ENCODE results near the gene OSBPL1A. TPM values are rescaled to one million over a fixed set of nuclear protein-coding genes. Genes with fewer than 3 reads are reported as not detected.

The OSBPL1A gene
- total RNA-seq, 1 donor from 2014 or later, result 50.6 TPM

DNA sequence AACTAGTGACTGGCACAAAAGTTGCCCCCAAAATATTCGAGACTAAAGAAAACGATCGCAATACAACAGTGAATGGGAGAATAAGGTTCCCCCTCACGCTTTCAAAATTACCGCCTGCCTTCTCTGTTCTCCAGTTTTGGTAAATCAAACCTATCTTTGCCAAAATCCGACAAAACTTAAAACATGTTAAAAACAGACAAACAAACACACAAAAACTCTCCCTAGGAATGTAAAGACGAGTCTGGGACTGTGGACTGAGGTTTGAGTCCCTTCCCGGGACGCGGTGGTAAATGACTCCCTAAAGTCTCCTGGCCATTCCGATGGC lies 28.4 kb upstream of the OSBPL1A start:
- Histone ChIP-seq H3K4me3 (peak overlapping the region; percentile 94), H3K27ac (peak overlapping the region; percentile 91), H3K27me3 (ENCODE audit: low read depth) (peaks cover 5% of the 10 kb centered on the region), H3K9me3 (no peaks in the 10 kb centered on the region), H3K4me1 (peaks cover 17% of the 10 kb centered on the region), H3K36me3 (peaks cover 3% of the 10 kb centered on the region)
- ATAC-seq (no peak), DNase-seq (no peak)
- intact Hi-C loops (cut with DNase I), result no loop called here
- TF ChIP-seq, protein P1, sequence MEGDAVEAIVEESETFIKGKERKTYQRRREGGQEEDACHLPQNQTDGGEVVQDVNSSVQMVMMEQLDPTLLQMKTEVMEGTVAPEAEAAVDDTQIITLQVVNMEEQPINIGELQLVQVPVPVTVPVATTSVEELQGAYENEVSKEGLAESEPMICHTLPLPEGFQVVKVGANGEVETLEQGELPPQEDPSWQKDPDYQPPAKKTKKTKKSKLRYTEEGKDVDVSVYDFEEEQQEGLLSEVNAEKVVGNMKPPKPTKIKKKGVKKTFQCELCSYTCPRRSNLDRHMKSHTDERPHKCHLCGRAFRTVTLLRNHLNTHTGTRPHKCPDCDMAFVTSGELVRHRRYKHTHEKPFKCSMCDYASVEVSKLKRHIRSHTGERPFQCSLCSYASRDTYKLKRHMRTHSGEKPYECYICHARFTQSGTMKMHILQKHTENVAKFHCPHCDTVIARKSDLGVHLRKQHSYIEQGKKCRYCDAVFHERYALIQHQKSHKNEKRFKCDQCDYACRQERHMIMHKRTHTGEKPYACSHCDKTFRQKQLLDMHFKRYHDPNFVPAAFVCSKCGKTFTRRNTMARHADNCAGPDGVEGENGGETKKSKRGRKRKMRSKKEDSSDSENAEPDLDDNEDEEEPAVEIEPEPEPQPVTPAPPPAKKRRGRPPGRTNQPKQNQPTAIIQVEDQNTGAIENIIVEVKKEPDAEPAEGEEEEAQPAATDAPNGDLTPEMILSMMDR (IDR thresholded peaks at IDR 0.05), result no peak

DNA sequence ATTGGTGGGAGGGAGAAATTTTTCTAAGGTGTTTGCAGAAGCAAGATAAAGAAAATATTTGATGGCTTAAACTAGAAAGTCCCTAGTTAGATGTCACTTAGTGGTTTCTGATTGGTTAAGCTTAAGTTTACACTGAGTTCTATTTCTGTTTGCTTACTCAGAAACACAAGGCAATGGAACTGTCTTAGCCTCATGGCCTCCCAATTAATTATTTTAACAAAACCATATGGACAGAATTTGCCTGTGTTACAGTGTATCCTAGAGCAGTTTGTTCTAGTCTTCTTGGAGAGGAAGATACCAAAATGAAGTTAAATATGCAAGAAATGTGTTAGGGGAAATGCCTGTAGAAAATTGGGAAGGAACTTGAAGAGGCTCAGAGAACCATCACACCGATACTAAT lies 24.2 kb upstream of the OSBPL1A start:
- Histone ChIP-seq H3K4me1 (no peaks in the 10 kb centered on the region), H3K4me3 (no peak overlapping the region), H3K27me3 (ENCODE audit: low read depth) (peaks cover 18% of the 10 kb centered on the region), H3K27ac (no peak overlapping the region), H3K9me3 (no peaks in the 10 kb centered on the region), H3K36me3 (no peaks in the 10 kb centered on the region)
- ATAC-seq, result no peak
- intact Hi-C loops (cut with DNase I), result no loop called here
- TF ChIP-seq, protein P1 (IDR thresholded peaks at IDR 0.05), result no peak
- no peak for DNase-seq

DNA sequence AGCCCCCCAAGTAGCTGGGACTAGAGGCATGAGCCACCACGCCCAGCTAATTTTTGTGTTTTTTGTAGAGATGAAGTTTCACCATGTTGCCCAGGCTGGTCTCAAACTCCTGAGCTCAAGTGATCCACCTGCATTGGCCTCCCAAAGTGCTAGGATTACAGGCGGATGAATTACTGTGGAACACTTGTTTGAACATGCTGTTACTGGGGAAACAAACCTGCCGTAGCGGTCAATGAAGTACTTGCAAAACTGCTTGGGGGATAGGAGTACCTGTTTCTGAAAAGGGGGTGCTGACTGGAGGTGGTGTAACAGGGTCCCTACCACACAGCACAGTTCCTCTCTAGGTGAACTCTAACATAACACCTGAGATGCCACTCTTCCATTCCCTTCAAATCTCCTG lies 22.9 kb upstream of the OSBPL1A start:
- no peak overlapping the region for H3K4me3 ChIP-seq
- TF ChIP-seq, protein P1 (IDR thresholded peaks at IDR 0.05), result no peak
- no peak for DNase-seq
- no peak overlapping the region for H3K27ac ChIP-seq
- intact Hi-C loops (cut with DNase I), result no loop called here
- H3K9me3 ChIP-seq, result no peaks in the 10 kb centered on the region
- no peak for ATAC-seq
- H3K4me1 ChIP-seq, result no peaks in the 10 kb centered on the region
- H3K36me3 ChIP-seq, result no peaks in the 10 kb centered on the region
- H3K27me3 ChIP-seq (ENCODE audit: low read depth), result peaks cover 18% of the 10 kb centered on the region

DNA sequence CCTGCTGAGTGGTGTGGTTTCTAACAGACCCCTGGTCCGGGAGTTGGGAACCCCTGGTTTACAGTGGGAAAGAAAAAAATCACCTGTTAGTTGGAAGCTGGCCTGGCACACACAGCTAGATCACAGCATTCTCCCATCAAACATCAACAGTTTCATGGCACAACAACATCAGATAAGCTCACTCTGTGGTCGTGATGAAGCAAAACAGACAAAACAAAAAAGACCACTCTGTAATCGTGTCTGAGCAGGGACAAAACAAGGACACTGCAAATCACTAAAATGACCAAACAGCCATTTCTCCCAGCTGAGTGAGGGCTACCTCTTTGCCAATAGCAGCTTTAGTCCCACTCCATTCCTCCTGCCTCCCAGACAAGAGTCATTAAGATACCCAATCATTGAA lies 19.9 kb upstream of the OSBPL1A start:
- TF ChIP-seq, protein P1 (IDR thresholded peaks at IDR 0.05), result no peak
- H3K36me3 ChIP-seq, result no peaks in the 10 kb centered on the region
- no peak overlapping the region for H3K27ac ChIP-seq
- H3K9me3 ChIP-seq, result no peaks in the 10 kb centered on the region
- no peak overlapping the region for H3K4me3 ChIP-seq
- ATAC-seq (no peak), DNase-seq (no peak)
- intact Hi-C loops (cut with DNase I), result no loop called here
- peaks cover 13% of the 10 kb centered on the region for H3K27me3 ChIP-seq (ENCODE audit: low read depth)
- H3K4me1 ChIP-seq, result no peaks in the 10 kb centered on the region

DNA sequence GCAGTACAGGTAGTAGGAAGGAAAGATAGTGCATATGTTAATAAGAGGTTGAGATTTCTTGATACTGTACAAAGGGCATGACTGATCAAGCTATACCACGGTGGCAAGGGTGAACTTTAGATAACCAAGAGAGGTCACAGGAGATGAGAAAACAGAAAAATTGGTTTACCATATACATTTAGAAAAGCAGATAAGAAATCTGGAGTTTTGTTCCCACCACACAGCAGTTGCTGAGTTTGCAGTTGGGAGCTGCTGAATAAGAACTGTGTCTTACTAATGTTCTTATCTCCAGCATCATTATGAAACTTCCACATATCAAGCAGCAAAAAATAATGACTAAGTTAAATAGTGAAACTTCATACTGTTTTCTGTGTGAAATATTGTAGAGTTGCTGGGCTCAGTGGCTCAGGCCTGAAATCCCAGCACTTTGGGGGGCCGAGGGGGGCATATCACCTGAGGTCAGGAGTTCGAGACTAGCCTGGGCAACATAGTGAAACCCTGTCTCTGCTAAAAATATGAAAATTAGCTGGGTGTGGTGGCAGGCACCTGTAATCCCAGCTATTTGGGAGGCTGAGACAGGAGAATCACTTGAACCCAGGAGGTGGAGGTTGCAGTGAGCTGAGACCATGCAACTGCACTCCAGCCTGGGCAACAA lies 16.9 kb upstream of the OSBPL1A start:
- intact Hi-C loops (cut with DNase I), result no loop called here
- TF ChIP-seq, protein P1 (IDR thresholded peaks at IDR 0.05), result no peak

More for the DNA sequence above, 16.9 kb upstream of the OSBPL1A start:
- DNase-seq, result no peak
- no peak for ATAC-seq
- no peaks in the 10 kb centered on the region for H3K9me3 ChIP-seq
- H3K27ac ChIP-seq, result no peak overlapping the region
- no peaks in the 10 kb centered on the region for H3K36me3 ChIP-seq
- H3K27me3 ChIP-seq (ENCODE audit: low read depth), result peaks cover 7% of the 10 kb centered on the region
- no peaks in the 10 kb centered on the region for H3K4me1 ChIP-seq
- H3K4me3 ChIP-seq, result no peak overlapping the region
